GM06990 (cell line): ENCODE measurements around the gene FBXL17.

Experiments
- DNase-seq: peaks from one replicate; pipeline ENCODE4 v3.0.0-alpha.2; 2011; ENCODE audit not compliant: insufficient read length; ENCODE audit errors: extremely low read depth
- H3K27me3 ChIP-seq: replicated peaks from 2 replicates; pipeline ENCODE4 v1.6.0; 2011; ENCODE audit warnings: low read length; ENCODE audit not compliant: control insufficient read depth, insufficient read depth
- H3K36me3 ChIP-seq: 2 replicates; pipeline ENCODE4 v1.5.1; 2011; ENCODE audit warnings: low read length; ENCODE audit not compliant: control insufficient read depth, insufficient read depth
- H3K4me3 ChIP-seq: replicated peaks from 2 replicates; pipeline ENCODE4 v1.5.1; 2011; ENCODE audit warnings: low read depth, mild to moderate bottlenecking, control low read depth, low read length
- TF ChIP-seq, protein P1 (sequence below): IDR thresholded peaks from 2 replicates; pipeline ENCODE4 v1.5.1; 2011; ENCODE audit warnings: low read length, control low read depth, mild to moderate bottlenecking, inconsistent platforms; ENCODE audit not compliant: insufficient read depth, poor library complexity, severe bottlenecking

FBXL17 gene

DNA sequence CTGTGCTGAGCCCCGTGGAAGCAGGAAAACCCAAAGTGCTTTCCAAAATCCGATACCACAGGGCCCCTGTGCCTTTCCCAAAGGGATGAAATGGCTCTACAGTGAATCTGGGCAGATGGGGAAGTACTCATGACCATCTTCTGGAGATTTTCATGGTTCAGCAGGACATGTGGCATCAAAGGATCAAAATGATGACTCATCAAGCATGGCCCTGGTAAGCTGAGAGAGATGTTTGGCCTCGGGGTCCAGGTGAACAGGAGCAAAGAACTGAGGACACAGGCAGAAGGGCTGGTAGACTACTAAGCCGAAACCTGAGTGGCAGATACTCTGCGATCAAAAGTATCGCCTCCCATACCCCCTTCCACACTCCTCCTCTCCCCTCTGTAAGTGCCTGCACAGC lies 551.1 kb downstream of the FBXL17 start:
- TF ChIP-seq, protein P1, sequence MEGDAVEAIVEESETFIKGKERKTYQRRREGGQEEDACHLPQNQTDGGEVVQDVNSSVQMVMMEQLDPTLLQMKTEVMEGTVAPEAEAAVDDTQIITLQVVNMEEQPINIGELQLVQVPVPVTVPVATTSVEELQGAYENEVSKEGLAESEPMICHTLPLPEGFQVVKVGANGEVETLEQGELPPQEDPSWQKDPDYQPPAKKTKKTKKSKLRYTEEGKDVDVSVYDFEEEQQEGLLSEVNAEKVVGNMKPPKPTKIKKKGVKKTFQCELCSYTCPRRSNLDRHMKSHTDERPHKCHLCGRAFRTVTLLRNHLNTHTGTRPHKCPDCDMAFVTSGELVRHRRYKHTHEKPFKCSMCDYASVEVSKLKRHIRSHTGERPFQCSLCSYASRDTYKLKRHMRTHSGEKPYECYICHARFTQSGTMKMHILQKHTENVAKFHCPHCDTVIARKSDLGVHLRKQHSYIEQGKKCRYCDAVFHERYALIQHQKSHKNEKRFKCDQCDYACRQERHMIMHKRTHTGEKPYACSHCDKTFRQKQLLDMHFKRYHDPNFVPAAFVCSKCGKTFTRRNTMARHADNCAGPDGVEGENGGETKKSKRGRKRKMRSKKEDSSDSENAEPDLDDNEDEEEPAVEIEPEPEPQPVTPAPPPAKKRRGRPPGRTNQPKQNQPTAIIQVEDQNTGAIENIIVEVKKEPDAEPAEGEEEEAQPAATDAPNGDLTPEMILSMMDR, result no peak
- DNase-seq, result no peak
- no peak overlapping the region for H3K4me3 ChIP-seq
- no peaks in the 10 kb centered on the region; the same call in 1 of the 2 replicates for H3K27me3 ChIP-seq
- no peaks in the 10 kb centered on the region for H3K36me3 ChIP-seq

- Histone ChIP-seq H3K4me3 (no peak overlapping the region), H3K36me3 (no peaks in the 10 kb centered on the region), H3K27me3 (no peaks in the 10 kb centered on the region; the same call in 1 of the 2 replicates)
- no peak for DNase-seq
- TF ChIP-seq, protein P1, result no peak
Observed at GRCh38 chr5:107826311-107827000, 555.4 kb downstream of the FBXL17 start.

- no peaks in the 10 kb centered on the region for H3K27me3 ChIP-seq
- TF ChIP-seq, protein P1, result no peak
- no peaks in the 10 kb centered on the region for H3K36me3 ChIP-seq
- DNase-seq, result no peak
- no peak overlapping the region for H3K4me3 ChIP-seq
Observed at GRCh38 chr5:107824821-107825220, 557.1 kb downstream of the FBXL17 start.

DNA sequence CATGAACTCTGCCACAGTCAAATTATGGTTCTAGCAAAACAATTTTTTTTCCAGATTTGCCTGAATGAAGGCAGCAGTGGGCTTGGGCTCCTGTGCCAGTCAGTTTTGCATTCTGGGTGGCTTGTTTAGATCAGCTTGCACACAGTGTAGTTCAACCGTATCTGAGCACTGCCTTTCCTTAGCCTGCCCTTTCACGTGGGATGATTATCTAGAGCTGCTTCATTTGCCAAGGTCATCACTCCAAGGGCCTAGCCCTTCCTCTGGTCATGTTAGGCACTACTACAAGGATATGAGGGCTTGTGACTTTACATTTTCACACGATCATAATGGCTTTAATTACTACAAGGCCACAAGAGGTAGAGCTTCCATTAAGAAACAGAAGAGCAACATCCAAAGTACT lies 560.6 kb downstream of the FBXL17 start:
- no peak for DNase-seq
- TF ChIP-seq, protein P1, result no peak
- Histone ChIP-seq H3K4me3 (no peak overlapping the region), H3K36me3 (no peaks in the 10 kb centered on the region), H3K27me3 (no peaks in the 10 kb centered on the region; the same call in 1 of the 2 replicates)

DNA sequence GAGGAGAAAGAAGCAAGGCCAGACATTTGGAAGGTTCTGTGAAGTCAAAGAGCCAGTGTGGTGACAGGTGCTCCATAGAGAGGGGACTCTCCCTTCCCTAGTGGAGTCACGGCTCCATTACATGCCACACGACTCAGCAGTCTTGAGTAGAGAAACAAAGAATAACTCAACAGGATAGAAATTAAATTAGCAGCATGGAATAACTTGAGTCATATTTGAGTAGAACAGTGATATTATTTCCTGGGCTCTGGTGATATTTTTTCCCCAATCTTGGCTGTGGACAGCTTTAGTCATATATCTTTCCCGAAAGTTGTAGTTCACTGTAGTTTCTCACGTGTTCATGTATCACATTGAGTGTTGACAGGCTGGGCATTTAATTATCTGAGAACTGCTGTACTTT lies 561.5 kb downstream of the FBXL17 start:
- TF ChIP-seq, protein P1, result no peak
- no peak for DNase-seq
- no peaks in the 10 kb centered on the region for H3K36me3 ChIP-seq
- no peak overlapping the region for H3K4me3 ChIP-seq
- H3K27me3 ChIP-seq, result no peaks in the 10 kb centered on the region; the same call in 1 of the 2 replicates
